Measurements from ENCODE around the gene DUSP11. TPM values are rescaled to one million over a fixed set of nuclear protein-coding genes. Genes with fewer than 3 reads are reported as not detected.
A peak's percentile ranks its signal among the peaks of the same experiment; 100 is the strongest.

The DUSP11 gene
- total and polyA plus RNA-seq, 9 of the 15 experiments (the other 6 are each of a cell fraction or from before 2014, with no cell fraction given) = 20.7 to 79.8 (median 29.3) TPM

DNA sequence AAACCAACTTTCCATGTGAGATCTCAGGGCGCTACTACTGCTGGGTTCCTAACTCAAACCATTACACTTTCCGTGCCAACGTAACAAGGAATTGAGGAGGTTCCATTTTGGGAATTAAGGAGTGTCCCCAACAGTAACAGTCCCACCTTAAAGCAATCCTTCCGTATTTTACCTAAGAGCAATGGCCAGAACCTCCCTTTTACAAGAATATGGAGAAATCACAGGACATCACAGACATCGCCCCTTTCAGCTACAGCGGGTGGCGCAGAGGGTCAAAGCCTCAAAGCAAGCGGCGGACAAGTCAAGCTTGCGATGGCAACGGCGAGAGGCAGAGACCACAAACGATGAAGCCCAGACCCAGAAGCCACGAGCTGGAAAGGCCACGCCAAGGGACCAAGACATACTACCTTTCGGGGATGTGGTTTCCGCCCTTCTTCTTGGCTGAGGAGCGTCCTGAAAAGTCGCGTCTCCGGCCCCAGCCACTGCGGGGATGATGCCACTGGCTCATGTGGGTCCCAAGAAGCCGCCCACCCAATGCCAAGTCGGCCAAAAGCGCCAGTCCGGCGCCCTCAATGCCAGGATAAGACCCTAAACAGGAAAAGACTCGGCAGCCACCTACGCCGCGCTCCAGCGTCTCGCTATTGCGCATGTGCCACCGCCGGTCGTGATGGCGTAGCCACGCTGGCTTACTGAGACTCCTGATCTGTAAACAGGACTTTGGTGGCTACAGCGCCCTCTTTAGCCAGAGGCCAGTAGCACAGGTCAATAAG is at the start of gene DUSP11 (continued):
- TF ChIP-seq MTA3 (IDR thresholded peaks at IDR 0.05; ENCODE audit: borderline replicate concordance) (peak; percentile 60; the same call in 1 of the 2 replicates), ZNF324 (CRISPR knock-in tag; IDR thresholded peaks at IDR 0.05) (no peak), ZNF121 (CRISPR knock-in tag; conservative IDR thresholded peaks at IDR 0.05) (no peak), ZFP30 (CRISPR knock-in tag; IDR thresholded peaks at IDR 0.05; ENCODE audit: borderline replicate concordance) (no peak), TAF1 (IDR thresholded peaks at IDR 0.05; ENCODE audit: control insufficient read depth, extremely low read depth, insufficient read depth, low read length, severe bottlenecking) (peak; percentile 81), POLR2AphosphoS5 (IDR thresholded peaks at IDR 0.05; ENCODE audit: control insufficient read depth, insufficient read depth, low read depth, low read length) (peak; percentile 85), MECOM (CRISPR knock-in tag; IDR thresholded peaks at IDR 0.05) (no peak), SAFB (IDR thresholded peaks at IDR 0.05; ENCODE audit: borderline replicate concordance, low read depth, low read length) (no peak), FOS (IDR thresholded peaks at IDR 0.05; ENCODE audit: extremely low read depth, insufficient read length) (no peak), KAT7 (CRISPR knock-in tag; IDR thresholded peaks at IDR 0.05; ENCODE audit: borderline replicate concordance) (no peak), TARDBP (IDR thresholded peaks at IDR 0.05) (no peak; the same call in 1 of the 2 replicates), TEAD1 (CRISPR knock-in tag; IDR thresholded peaks at IDR 0.05) (no peak), JUND (IDR thresholded peaks at IDR 0.05; ENCODE audit: borderline replicate concordance, low read depth, low read length) (peak; percentile 61; the same call in 1 of the 2 replicates), JUND (tag; IDR thresholded peaks at IDR 0.05; ENCODE audit: borderline replicate concordance, low read depth, low read length) (no peak), BDP1 (IDR thresholded peaks at IDR 0.05; ENCODE audit: insufficient read depth, insufficient read length) (no peak), CSDE1 (IDR thresholded peaks at IDR 0.05) (no peak), SMARCB1 (IDR thresholded peaks at IDR 0.05; ENCODE audit: insufficient read length, low read depth) (no peak), RB1 (IDR thresholded peaks at IDR 0.05; ENCODE audit: low read depth) (peak; percentile 57), MYBL2 (IDR thresholded peaks at IDR 0.05; ENCODE audit: low read depth) (no peak), MYBL2 (CRISPR knock-in tag; IDR thresholded peaks at IDR 0.05; ENCODE audit: borderline replicate concordance) (no peak), FOXM1 (IDR thresholded peaks at IDR 0.05; ENCODE audit: low read depth) (no peak; the same call in 1 of the 2 replicates), FOXM1 (CRISPR knock-in tag; IDR thresholded peaks at IDR 0.05; ENCODE audit: low read depth) (no peak), MIER1 (IDR thresholded peaks at IDR 0.05; ENCODE audit: low read depth) (no peak), CREM (IDR thresholded peaks at IDR 0.05; ENCODE audit: low read depth) (peak; percentile 84), SRSF9 (IDR thresholded peaks at IDR 0.05; ENCODE audit: borderline replicate concordance, low read depth, low read length) (no peak)
- TF ChIP-seq, protein P1, sequence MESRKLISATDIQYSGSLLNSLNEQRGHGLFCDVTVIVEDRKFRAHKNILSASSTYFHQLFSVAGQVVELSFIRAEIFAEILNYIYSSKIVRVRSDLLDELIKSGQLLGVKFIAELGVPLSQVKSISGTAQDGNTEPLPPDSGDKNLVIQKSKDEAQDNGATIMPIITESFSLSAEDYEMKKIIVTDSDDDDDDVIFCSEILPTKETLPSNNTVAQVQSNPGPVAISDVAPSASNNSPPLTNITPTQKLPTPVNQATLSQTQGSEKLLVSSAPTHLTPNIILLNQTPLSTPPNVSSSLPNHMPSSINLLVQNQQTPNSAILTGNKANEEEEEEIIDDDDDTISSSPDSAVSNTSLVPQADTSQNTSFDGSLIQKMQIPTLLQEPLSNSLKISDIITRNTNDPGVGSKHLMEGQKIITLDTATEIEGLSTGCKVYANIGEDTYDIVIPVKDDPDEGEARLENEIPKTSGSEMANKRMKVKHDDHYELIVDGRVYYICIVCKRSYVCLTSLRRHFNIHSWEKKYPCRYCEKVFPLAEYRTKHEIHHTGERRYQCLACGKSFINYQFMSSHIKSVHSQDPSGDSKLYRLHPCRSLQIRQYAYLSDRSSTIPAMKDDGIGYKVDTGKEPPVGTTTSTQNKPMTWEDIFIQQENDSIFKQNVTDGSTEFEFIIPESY (CRISPR knock-in tag; IDR thresholded peaks at IDR 0.05) = no peak
- TF ChIP-seq, protein P2, sequence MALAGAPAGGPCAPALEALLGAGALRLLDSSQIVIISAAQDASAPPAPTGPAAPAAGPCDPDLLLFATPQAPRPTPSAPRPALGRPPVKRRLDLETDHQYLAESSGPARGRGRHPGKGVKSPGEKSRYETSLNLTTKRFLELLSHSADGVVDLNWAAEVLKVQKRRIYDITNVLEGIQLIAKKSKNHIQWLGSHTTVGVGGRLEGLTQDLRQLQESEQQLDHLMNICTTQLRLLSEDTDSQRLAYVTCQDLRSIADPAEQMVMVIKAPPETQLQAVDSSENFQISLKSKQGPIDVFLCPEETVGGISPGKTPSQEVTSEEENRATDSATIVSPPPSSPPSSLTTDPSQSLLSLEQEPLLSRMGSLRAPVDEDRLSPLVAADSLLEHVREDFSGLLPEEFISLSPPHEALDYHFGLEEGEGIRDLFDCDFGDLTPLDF (CRISPR knock-in tag; IDR thresholded peaks at IDR 0.05) = no peak
